ENCODE measurements around the gene CBFA2T2.
"Not testable (repeated sequence)": the region's sequence is repeated elsewhere in the genome, so short reads cannot be mapped to it uniquely, and the experiment has no call there.

Gene CBFA2T2

GRCh38 chr20:33463332-33464101 is 26.4 kb upstream of the CBFA2T2 start:
- no peaks in the 10 kb centered on the region for H3K27me3 Mint-ChIP-seq (ENCODE audit: low read depth)
- H3K27ac Mint-ChIP-seq = no peak overlapping the region
- no peaks in the 10 kb centered on the region for H3K36me3 Mint-ChIP-seq (ENCODE audit: low read depth)
- H3K9me3 Mint-ChIP-seq = no peaks in the 10 kb centered on the region
- no peak overlapping the region for H3K4me3 Mint-ChIP-seq
- H3K4me1 Mint-ChIP-seq (ENCODE audit: low read depth) = peaks cover 6% of the 10 kb centered on the region

DNA sequence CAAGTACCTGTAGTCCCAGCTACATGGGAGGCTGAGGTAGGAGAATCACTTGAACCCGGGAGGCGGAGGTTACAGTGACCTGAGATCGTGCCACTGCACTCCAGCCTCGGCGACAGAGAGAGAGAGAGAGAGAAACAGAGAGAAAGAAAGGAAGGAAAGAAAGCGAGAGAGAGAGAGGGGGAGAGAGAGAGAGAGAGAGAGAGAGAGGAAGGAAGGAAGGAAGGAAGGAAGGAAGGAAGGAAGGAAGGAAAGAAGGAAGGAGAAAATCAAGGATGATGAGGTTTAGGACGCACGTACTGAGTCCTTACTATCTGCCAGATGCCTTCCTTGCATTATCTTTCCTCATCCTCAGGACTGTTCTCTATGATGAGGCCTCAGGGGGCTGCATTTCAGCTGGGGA is 25.1 kb upstream of the CBFA2T2 start:
- not testable (repeated sequence) for H3K4me1 Mint-ChIP-seq (ENCODE audit: low read depth); H3K27me3 Mint-ChIP-seq (ENCODE audit: low read depth)

GRCh38 chr20:33465481-33466302 is 24.2 kb upstream of the CBFA2T2 start:
- Mint-ChIP-seq H3K4me3 (no peak overlapping the region), H3K27ac (no peak overlapping the region), H3K4me1 (ENCODE audit: low read depth) (peaks cover 3% of the 10 kb centered on the region), H3K27me3 (ENCODE audit: low read depth) (no peaks in the 10 kb centered on the region), H3K9me3 (no peaks in the 10 kb centered on the region), H3K36me3 (ENCODE audit: low read depth) (no peaks in the 10 kb centered on the region)

More for the DNA sequence above, 25.1 kb upstream of the CBFA2T2 start:
- H3K9me3 Mint-ChIP-seq; H3K36me3 Mint-ChIP-seq (ENCODE audit: low read depth); H3K27ac Mint-ChIP-seq; H3K4me3 Mint-ChIP-seq: not testable (repeated sequence)

GRCh38 chr20:33466303-33466646 is 23.6 kb upstream of the CBFA2T2 start:
- Mint-ChIP-seq H3K36me3 (ENCODE audit: low read depth) (no peaks in the 10 kb centered on the region), H3K9me3 (no peaks in the 10 kb centered on the region), H3K4me1 (ENCODE audit: low read depth) (peaks cover 3% of the 10 kb centered on the region), H3K27ac (no peak overlapping the region), H3K4me3 (no peak overlapping the region), H3K27me3 (ENCODE audit: low read depth) (no peaks in the 10 kb centered on the region)

GRCh38 chr20:33470457-33470856 is 19.4 kb upstream of the CBFA2T2 start:
- H3K9me3 Mint-ChIP-seq = no peaks in the 10 kb centered on the region
- no peak overlapping the region for H3K4me3 Mint-ChIP-seq
- no peaks in the 10 kb centered on the region for H3K36me3 Mint-ChIP-seq (ENCODE audit: low read depth)
- peaks cover 6% of the 10 kb centered on the region for H3K27me3 Mint-ChIP-seq (ENCODE audit: low read depth)
- H3K27ac Mint-ChIP-seq = no peak overlapping the region
- no peaks in the 10 kb centered on the region for H3K4me1 Mint-ChIP-seq (ENCODE audit: low read depth)

DNA sequence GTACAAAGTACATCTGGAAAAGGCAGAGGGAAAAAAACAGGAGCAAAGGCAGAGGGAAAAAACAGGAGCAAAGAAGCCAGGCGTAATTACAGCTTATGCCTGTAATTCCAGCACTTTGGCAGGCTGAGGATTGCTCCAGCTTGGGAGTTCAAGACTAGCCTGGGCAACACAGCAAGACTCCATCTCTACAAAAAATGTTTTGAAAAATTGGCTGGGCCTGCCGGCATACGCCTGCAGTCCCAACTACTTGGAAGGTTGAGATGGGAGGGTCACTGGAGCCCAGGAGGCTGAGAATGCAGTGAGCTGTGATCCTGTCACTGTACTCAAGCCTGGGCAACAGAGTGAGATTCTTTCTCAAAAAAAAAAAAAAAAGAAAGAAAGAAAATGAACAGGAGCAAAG is 19.0 kb upstream of the CBFA2T2 start:
- no peaks in the 10 kb centered on the region for H3K4me1 Mint-ChIP-seq (ENCODE audit: low read depth)
- H3K27ac Mint-ChIP-seq = no peak overlapping the region
- no peaks in the 10 kb centered on the region for H3K9me3 Mint-ChIP-seq
- H3K36me3 Mint-ChIP-seq (ENCODE audit: low read depth) = no peaks in the 10 kb centered on the region
- H3K27me3 Mint-ChIP-seq (ENCODE audit: low read depth) = peaks cover 6% of the 10 kb centered on the region
- H3K4me3 Mint-ChIP-seq = no peak overlapping the region

- H3K36me3 Mint-ChIP-seq (ENCODE audit: low read depth) = no peaks in the 10 kb centered on the region
- no peak overlapping the region for H3K27ac Mint-ChIP-seq
- no peak overlapping the region for H3K4me3 Mint-ChIP-seq
- H3K27me3 Mint-ChIP-seq (ENCODE audit: low read depth) = peaks cover 6% of the 10 kb centered on the region
- H3K4me1 Mint-ChIP-seq (ENCODE audit: low read depth) = no peaks in the 10 kb centered on the region
- H3K9me3 Mint-ChIP-seq = no peaks in the 10 kb centered on the region
These were observed 16.9 kb upstream of the CBFA2T2 start for GRCh38 chr20:33472868-33473435.

DNA sequence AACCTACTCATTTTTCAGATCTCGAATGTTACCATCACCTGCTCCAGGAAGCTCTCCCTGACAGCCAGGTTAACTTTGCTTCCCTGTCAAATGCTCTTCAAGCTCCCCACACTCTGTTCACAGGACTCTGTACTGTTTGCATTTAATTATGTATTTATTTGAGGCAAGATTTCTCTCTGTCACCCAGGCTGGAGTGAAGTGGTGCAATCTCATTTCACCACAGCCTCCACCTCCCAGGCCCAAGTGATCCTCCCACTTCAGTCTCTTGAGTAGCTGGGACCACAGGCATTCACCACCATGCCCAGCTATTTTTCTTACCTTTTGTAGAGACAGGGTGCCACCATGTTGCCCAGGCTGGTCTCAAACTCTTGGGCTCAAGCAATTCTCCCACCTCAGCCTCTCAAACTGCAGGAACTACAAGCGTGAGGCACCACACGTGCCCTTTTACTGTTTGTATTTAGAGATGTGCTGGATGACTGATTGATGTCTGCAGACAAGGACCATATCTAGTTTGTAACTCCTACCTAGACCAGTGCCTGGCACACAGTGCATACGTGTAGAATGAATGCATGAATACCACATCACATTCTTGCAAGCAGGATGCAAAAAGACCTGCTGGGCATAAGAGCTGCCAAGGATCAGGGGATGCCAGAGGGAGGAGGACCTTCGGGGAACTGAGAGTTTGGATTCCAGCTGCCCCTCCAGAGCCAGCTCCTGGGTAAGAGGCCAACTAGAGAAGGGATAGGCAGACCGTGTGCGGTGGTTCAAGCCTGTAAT is 15.6 kb upstream of the CBFA2T2 start:
- H3K36me3 Mint-ChIP-seq (ENCODE audit: low read depth) = no peaks in the 10 kb centered on the region
- peaks cover 6% of the 10 kb centered on the region for H3K27me3 Mint-ChIP-seq (ENCODE audit: low read depth)
- H3K4me3 Mint-ChIP-seq = no peak overlapping the region
- H3K4me1 Mint-ChIP-seq (ENCODE audit: low read depth) = no peaks in the 10 kb centered on the region
- H3K27ac Mint-ChIP-seq = no peak overlapping the region
- no peaks in the 10 kb centered on the region for H3K9me3 Mint-ChIP-seq

DNA sequence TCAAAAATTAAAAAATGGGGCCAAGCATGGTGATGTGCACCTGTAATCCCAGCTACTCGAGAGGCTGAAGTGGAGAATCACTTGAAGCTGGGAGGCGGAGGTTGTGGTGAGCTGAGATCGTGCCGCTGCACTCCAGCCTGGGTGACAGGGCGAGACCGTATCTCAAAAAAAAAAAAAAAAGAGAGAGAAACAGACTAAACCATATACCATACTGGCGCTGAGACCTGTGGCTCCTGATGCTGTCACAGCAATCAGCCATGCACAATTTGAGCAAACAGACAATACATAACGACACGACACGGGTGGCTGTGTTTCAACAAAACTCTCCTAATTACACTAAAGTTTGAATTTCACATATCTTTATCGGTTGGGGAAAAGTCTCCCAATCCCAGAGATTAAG is 14.9 kb upstream of the CBFA2T2 start:
- H3K27ac Mint-ChIP-seq = no peak overlapping the region
- H3K4me1 Mint-ChIP-seq (ENCODE audit: low read depth) = no peaks in the 10 kb centered on the region
- no peaks in the 10 kb centered on the region for H3K9me3 Mint-ChIP-seq
- H3K4me3 Mint-ChIP-seq = no peak overlapping the region
- no peaks in the 10 kb centered on the region for H3K36me3 Mint-ChIP-seq (ENCODE audit: low read depth)
- H3K27me3 Mint-ChIP-seq (ENCODE audit: low read depth) = peaks cover 6% of the 10 kb centered on the region

DNA sequence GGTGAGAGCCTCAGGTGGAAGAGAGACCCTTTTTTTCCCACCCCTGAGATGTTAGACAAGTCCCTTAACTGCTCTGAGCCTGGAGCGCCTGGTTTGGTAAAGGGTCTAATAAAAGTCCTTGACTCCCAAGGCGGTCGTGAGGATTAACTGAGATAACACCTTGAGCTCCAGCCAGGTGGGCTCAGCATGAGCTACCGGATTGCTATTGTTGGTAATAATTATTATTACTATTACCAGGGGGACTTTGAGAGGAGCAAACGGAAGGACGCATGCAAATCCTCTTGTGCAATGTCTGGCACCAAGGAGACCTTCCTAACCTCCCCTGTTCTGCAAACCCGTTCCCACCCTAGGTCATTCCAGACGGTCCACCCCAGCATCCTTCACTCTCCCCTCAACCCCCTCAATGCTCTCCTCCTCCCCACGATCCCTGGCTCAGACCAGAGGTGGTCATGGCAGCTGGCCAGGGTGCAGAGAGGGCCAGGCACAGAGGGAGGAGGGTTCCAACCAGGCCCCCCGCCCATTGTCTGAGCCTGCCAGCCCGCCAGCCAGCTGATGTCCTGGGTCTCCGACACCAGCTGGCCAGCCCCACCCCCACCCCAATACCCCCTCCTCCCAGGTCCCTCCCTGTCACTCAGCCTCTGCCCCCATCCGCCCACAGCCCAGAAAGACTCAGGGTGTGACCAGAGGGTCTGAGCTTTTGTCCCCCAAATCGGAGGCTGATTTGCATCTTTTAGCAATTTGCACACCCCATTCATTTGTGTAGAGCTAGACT is 14.3 kb upstream of the CBFA2T2 start:
- Mint-ChIP-seq H3K27me3 (ENCODE audit: low read depth) (peaks cover 6% of the 10 kb centered on the region), H3K9me3 (no peaks in the 10 kb centered on the region), H3K27ac (no peak overlapping the region), H3K4me3 (no peak overlapping the region), H3K36me3 (ENCODE audit: low read depth) (no peaks in the 10 kb centered on the region), H3K4me1 (ENCODE audit: low read depth) (no peaks in the 10 kb centered on the region)

- Mint-ChIP-seq H3K4me3 (no peak overlapping the region), H3K27ac (no peak overlapping the region), H3K9me3 (no peaks in the 10 kb centered on the region), H3K36me3 (ENCODE audit: low read depth) (no peaks in the 10 kb centered on the region), H3K27me3 (ENCODE audit: low read depth) (peaks cover 6% of the 10 kb centered on the region), H3K4me1 (ENCODE audit: low read depth) (no peaks in the 10 kb centered on the region)
These were observed 12.3 kb upstream of the CBFA2T2 start for GRCh38 chr20:33477386-33478234.

GRCh38 chr20:33480048-33480447 is 9.8 kb upstream of the CBFA2T2 start:
- no peaks in the 10 kb centered on the region for H3K9me3 Mint-ChIP-seq
- H3K4me1 Mint-ChIP-seq (ENCODE audit: low read depth) = no peaks in the 10 kb centered on the region
- H3K27ac Mint-ChIP-seq = no peak overlapping the region
- H3K36me3 Mint-ChIP-seq (ENCODE audit: low read depth) = no peaks in the 10 kb centered on the region
- no peaks in the 10 kb centered on the region for H3K27me3 Mint-ChIP-seq (ENCODE audit: low read depth)
- H3K4me3 Mint-ChIP-seq = no peak overlapping the region

DNA sequence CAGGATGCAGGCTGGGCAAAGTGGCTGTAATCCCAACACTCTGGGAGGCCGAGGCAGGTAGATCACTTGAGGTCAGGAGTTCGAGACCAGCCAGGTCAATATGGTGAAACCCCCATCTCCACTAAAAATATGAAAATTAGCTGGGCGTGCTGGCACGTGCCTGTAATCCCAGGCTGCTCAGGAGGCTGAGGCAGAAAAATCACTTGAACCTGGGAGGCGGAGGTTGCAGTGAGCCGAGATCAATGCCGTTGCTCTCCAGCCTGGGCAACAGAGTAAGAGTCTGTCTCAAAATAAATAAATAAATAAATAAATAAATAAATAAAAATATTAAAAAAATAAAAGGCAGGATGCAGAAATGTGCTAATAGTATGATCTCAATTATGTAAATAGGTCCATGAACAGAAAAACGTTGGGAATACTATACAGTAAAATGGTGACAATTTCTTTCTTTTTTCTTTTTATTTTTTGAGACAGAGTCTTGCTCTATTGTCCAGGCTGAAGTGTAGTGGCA is 8.4 kb upstream of the CBFA2T2 start:
- H3K27ac Mint-ChIP-seq = no peak overlapping the region
- H3K36me3 Mint-ChIP-seq (ENCODE audit: low read depth) = no peaks in the 10 kb centered on the region
- H3K4me1 Mint-ChIP-seq (ENCODE audit: low read depth) = no peaks in the 10 kb centered on the region
- H3K4me3 Mint-ChIP-seq = no peak overlapping the region
- H3K9me3 Mint-ChIP-seq = no peaks in the 10 kb centered on the region
- H3K27me3 Mint-ChIP-seq (ENCODE audit: low read depth) = no peaks in the 10 kb centered on the region

Measured in T-helper 1 cell treated with Interleukin-12 subunit alpha and Interleukin-12 subunit beta and Interleukin-4 antibody, amounts not matched to agents 30 μg/mL and 1 μg/mL, for 36 hours (primary cell).